GM19395 (cell line): ENCODE measurements around the gene EPAS1.

Experiments used
- ATAC-seq: cut with Tn5 transposase; IDR thresholded peaks from one replicate; pipeline ENCODE4 v1.9.1; 2021; ENCODE audit warnings: mild to moderate bottlenecking, moderate library complexity; ENCODE audit not compliant: unreplicated experiment

The EPAS1 gene

GRCh38 chr2:46300406-46300832 is 3.2 kb downstream of the EPAS1 start:
- no peak for ATAC-seq

GRCh38 chr2:46302005-46302695 is 4.9 kb downstream of the EPAS1 start:
- no peak for ATAC-seq

- no peak for ATAC-seq
These were observed 6.0 kb downstream of the EPAS1 start for GRCh38 chr2:46303233-46303632.

- no peak for ATAC-seq
These were observed 6.6 kb downstream of the EPAS1 start for GRCh38 chr2:46303822-46304221.

- ATAC-seq, result no peak
These were observed 7.4 kb downstream of the EPAS1 start for GRCh38 chr2:46304635-46305034.

- no peak for ATAC-seq
These were observed 8.0 kb downstream of the EPAS1 start for GRCh38 chr2:46305187-46305586.

- no peak for ATAC-seq
These were observed 8.6 kb downstream of the EPAS1 start for GRCh38 chr2:46305767-46306166.

GRCh38 chr2:46306330-46306751 is 9.1 kb downstream of the EPAS1 start:
- no peak for ATAC-seq

GRCh38 chr2:46306988-46307655 is 9.9 kb downstream of the EPAS1 start:
- ATAC-seq, result no peak

GRCh38 chr2:46308081-46308480 is 10.9 kb downstream of the EPAS1 start:
- no peak for ATAC-seq

- no peak for ATAC-seq
These were observed 11.4 kb downstream of the EPAS1 start for GRCh38 chr2:46308629-46309028.

GRCh38 chr2:46309052-46309953 is 12.1 kb downstream of the EPAS1 start:
- ATAC-seq, result no peak

GRCh38 chr2:46310446-46310845 is 13.2 kb downstream of the EPAS1 start:
- ATAC-seq, result no peak

- ATAC-seq, result no peak
These were observed 14.5 kb downstream of the EPAS1 start for GRCh38 chr2:46311651-46312223.

GRCh38 chr2:46313063-46313462 is 15.9 kb downstream of the EPAS1 start:
- ATAC-seq, result no peak

- no peak for ATAC-seq
These were observed 17.0 kb downstream of the EPAS1 start for GRCh38 chr2:46314065-46314835.

- ATAC-seq, result no peak
These were observed 18.1 kb downstream of the EPAS1 start for GRCh38 chr2:46315103-46315890.

GRCh38 chr2:46317094-46317486 is 19.9 kb downstream of the EPAS1 start:
- ATAC-seq, result no peak

GRCh38 chr2:46318579-46319460 is 21.6 kb downstream of the EPAS1 start:
- ATAC-seq, result no peak
